DMS114 treated with DMSO at 0.1 percent for 48 hours (cell line): ENCODE results near the gene CACNA1S.

Experiments
- DNase-seq: peaks from one replicate; lab custom pipeline; 2025; ENCODE audit not compliant: unreplicated experiment; lab: John Stamatoyannopoulos, UW

Gene CACNA1S

GRCh38 chr1:200990114-200990513 is 122.1 kb downstream of the CACNA1S start:
- DNase-seq: no peak
